Loucy (cell line): Measurements from ENCODE around the gene NEXN.

Source experiments
- H2AFZ ChIP-seq: fragments of 200-600 bp; sonication (generic); 2 replicates; pipeline ENCODE4 v1.6.0; 2016; ENCODE audit warnings: antibody characterized with exemption, mild to moderate bottlenecking, low read length, moderate library complexity
- H3F3A ChIP-seq: fragments of 200-600 bp; 2 replicates; pipeline ENCODE4 v1.6.0; 2016; ENCODE audit warnings: antibody characterized with exemption, low read depth, mild to moderate bottlenecking
- H3K27me3 ChIP-seq: fragments of 200-600 bp; sonication (generic); 2 replicates; pipeline ENCODE4 v1.6.1; 2014; ENCODE audit warnings: low read length, mild to moderate bottlenecking; ENCODE audit not compliant: insufficient read depth, poor library complexity, severe bottlenecking
- H3K36me3 ChIP-seq: fragments of 200-600 bp; sonication (generic); 2 replicates; pipeline ENCODE4 v1.6.1; 2016; ENCODE audit warnings: low read length; ENCODE audit not compliant: insufficient read depth
- H3K4me1 ChIP-seq: fragments of 200-600 bp; sonication (generic); 2 replicates; pipeline ENCODE4 v1.5.1; 2014; ENCODE audit warnings: low read length, mild to moderate bottlenecking; ENCODE audit not compliant: insufficient read depth, poor library complexity, severe bottlenecking
- H3K4me2 ChIP-seq: fragments of 200-600 bp; sonication (generic); 2 replicates; pipeline ENCODE4 v1.6.0; 2014; ENCODE audit warnings: antibody characterized with exemption, low read length, low read depth, mild to moderate bottlenecking; ENCODE audit not compliant: poor library complexity, severe bottlenecking
- H3K4me3 ChIP-seq: fragments of 200-600 bp; sonication (generic); 2 replicates; pipeline ENCODE4 v1.5.1; 2014; ENCODE audit warnings: low read length, mild to moderate bottlenecking, mixed read lengths; ENCODE audit not compliant: poor library complexity, severe bottlenecking
- H3K79me2 ChIP-seq: fragments of 200-600 bp; sonication (generic); 2 replicates; pipeline ENCODE4 v1.6.1; 2014; ENCODE audit warnings: low read length; ENCODE audit not compliant: insufficient read depth
- H3K9ac ChIP-seq: fragments of 200-600 bp; sonication (generic); 2 replicates; pipeline ENCODE4 v1.6.0; 2014; ENCODE audit warnings: mild to moderate bottlenecking, low read depth, low read length, moderate library complexity; ENCODE audit not compliant: poor library complexity, severe bottlenecking
- H3K9me2 ChIP-seq: fragments of 200-600 bp; sonication (generic); replicated peaks from 2 replicates; pipeline ENCODE4 v1.6.1; 2016; ENCODE audit warnings: low read depth, low read length, mixed read lengths
- H3K9me3 ChIP-seq: fragments of 200-600 bp; sonication (generic); 2 replicates; pipeline ENCODE4 v1.6.1; 2014; ENCODE audit warnings: mild to moderate bottlenecking, antibody characterized with exemption, low read length, low read depth; ENCODE audit not compliant: insufficient read depth
- H4K20me1 ChIP-seq: fragments of 200-600 bp; sonication (generic); 2 replicates; pipeline ENCODE4 v1.6.0; 2014; ENCODE audit warnings: antibody characterized with exemption, low read length, mild to moderate bottlenecking; ENCODE audit not compliant: insufficient read depth, poor library complexity, severe bottlenecking
- EZH2phosphoT487 ChIP-seq: fragments of 200-600 bp; IDR thresholded peaks from 2 replicates; pipeline ENCODE4 v1.6.1; 2018; ENCODE audit warnings: antibody characterized with exemption, mild to moderate bottlenecking, moderate library complexity, borderline replicate concordance
- TF ChIP-seq, protein P1 (sequence below): fragments of 200-600 bp; sonication (generic); conservative IDR thresholded peaks from 2 replicates; pipeline ENCODE4 v1.5.1; 2014; ENCODE audit warnings: mild to moderate bottlenecking, antibody characterized with exemption, low read length

The NEXN gene

DNA sequence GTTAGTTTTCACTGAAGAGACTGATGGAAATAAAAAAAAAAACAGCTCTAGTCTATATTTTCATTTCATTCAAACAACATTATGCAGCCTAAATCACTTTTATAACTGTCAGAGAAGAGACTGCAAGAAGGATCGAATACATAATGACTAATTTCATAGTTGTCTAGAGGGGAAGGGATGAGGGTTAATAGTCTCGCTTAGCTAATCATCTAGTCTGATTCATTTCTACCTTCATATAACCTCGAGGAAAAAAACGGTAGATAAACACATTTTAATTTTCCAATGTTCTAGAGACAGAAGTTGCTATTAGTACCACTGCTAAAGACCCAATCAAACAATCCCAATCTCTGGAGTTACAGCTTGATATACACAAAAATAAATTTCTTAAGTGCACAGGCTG lies 87.0 kb downstream of the NEXN start:
- Histone ChIP-seq H3K4me2 (peak overlapping the region; percentile 98), H2AFZ (no peak overlapping the region), H3K4me3 (peak overlapping the region; percentile 95), H3K36me3 (peaks cover 24% of the 10 kb centered on the region; the same call in 1 of the 2 replicates), H3K9me2 (no peaks in the 10 kb centered on the region), H4K20me1 (peaks cover 81% of the 10 kb centered on the region), H3F3A (no peaks in the 10 kb centered on the region; the same call in 1 of the 2 replicates), H3K79me2 (peaks cover 95% of the 10 kb centered on the region), H3K9ac (peak overlapping the region; percentile 100), H3K4me1 (peaks cover 43% of the 10 kb centered on the region), H3K9me3 (no peaks in the 10 kb centered on the region), H3K27me3 (peaks cover 4% of the 10 kb centered on the region)
- TF ChIP-seq, protein P1, sequence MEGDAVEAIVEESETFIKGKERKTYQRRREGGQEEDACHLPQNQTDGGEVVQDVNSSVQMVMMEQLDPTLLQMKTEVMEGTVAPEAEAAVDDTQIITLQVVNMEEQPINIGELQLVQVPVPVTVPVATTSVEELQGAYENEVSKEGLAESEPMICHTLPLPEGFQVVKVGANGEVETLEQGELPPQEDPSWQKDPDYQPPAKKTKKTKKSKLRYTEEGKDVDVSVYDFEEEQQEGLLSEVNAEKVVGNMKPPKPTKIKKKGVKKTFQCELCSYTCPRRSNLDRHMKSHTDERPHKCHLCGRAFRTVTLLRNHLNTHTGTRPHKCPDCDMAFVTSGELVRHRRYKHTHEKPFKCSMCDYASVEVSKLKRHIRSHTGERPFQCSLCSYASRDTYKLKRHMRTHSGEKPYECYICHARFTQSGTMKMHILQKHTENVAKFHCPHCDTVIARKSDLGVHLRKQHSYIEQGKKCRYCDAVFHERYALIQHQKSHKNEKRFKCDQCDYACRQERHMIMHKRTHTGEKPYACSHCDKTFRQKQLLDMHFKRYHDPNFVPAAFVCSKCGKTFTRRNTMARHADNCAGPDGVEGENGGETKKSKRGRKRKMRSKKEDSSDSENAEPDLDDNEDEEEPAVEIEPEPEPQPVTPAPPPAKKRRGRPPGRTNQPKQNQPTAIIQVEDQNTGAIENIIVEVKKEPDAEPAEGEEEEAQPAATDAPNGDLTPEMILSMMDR = no peak
- no peak for TF ChIP-seq EZH2phosphoT487

DNA sequence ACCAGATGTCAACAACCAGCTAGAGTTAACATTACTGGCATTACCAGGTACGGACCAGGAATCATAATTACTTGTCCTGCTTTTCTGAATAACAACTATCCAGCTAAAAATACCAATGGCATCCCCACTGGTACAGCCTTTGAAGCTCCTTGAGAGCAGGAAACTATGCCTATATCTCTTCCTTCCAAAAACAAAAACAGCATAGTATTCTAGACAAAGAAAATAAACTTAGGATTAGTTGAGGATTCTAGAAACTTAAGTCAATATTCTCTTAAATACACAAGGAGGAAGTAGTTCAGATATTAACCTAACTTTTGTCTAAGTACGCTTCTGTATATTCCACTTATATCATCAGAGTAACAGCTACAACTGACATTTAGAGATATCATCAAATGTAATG lies 87.5 kb downstream of the NEXN start:
- Histone ChIP-seq H3K27me3 (peaks cover 4% of the 10 kb centered on the region), H3K9me3 (no peaks in the 10 kb centered on the region), H3K4me1 (peaks cover 43% of the 10 kb centered on the region), H3F3A (no peaks in the 10 kb centered on the region; the same call in 1 of the 2 replicates), H3K9me2 (no peaks in the 10 kb centered on the region), H3K9ac (peak overlapping the region; percentile 100), H3K4me2 (peak overlapping the region; percentile 98), H3K4me3 (peak overlapping the region; percentile 95), H3K79me2 (peaks cover 95% of the 10 kb centered on the region), H2AFZ (no peak overlapping the region), H3K36me3 (peaks cover 19% of the 10 kb centered on the region; the same call in 1 of the 2 replicates), H4K20me1 (peaks cover 81% of the 10 kb centered on the region)
- TF ChIP-seq, protein P1 = no peak
- no peak for TF ChIP-seq EZH2phosphoT487

DNA sequence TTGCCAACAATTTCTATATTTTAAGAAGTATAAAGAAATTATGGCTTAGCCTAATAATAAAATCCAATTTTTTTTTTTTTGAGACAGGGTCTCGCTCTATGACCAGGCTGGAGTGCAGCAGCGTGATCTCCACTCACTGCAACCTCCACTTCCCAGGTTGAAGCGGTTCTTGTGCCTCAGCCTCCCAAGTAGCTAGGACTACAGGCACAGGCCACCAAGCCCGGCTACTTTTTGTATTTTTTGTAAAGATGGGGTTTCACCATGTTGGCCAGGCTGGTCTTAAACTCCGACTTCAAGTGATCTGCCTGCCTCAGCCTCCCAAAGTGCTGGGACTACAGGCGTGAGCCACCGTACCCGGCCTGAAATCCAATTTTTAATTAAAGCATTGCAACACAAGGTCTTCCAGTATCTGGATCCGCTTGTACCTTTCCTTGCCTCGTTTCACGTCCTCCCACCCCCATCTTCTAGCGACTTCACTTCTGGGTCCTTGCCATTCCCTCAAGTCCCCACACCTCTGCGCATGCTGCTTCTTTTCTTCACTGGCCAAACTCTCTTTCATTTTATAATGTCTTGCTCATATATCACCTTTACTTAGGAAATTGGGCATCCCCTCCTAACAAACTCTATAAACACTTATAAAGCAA lies 88.1 kb downstream of the NEXN start:
- peaks cover 40% of the 10 kb centered on the region for H3K4me1 ChIP-seq
- H3K9ac ChIP-seq = peak overlapping the region; percentile 100
- H3F3A ChIP-seq = no peaks in the 10 kb centered on the region; the same call in 1 of the 2 replicates
- H3K36me3 ChIP-seq = peaks cover 13% of the 10 kb centered on the region; the same call in 1 of the 2 replicates
- H3K4me3 ChIP-seq = peak overlapping the region; percentile 95
- H3K4me2 ChIP-seq = peak overlapping the region; percentile 98
- H4K20me1 ChIP-seq = peaks cover 80% of the 10 kb centered on the region
- no peak for TF ChIP-seq EZH2phosphoT487
- TF ChIP-seq, protein P1 = no peak
- peaks cover 95% of the 10 kb centered on the region for H3K79me2 ChIP-seq
- H3K9me2 ChIP-seq = no peaks in the 10 kb centered on the region
- peaks cover 4% of the 10 kb centered on the region for H3K27me3 ChIP-seq
- H3K9me3 ChIP-seq = no peaks in the 10 kb centered on the region
- H2AFZ ChIP-seq = no peak overlapping the region
